Heart left ventricle (tissue), 13 donors: Measurements from ENCODE around the gene KLHL6.

Source experiments
- CTCF ChIP-seq, 12 donors: fragments of 200-600 bp; sonication (generic) in 4 of 12; IDR thresholded peaks; one replicate each; pipeline versions ENCODE4 v1.5.0 to v1.8.0; 2018 to 2022; ENCODE audit warnings: antibody characterized with exemption in 12 of 12, mild to moderate bottlenecking in 5 of 12
- POLR2A ChIP-seq, 2 donors: fragments of 450-650 bp; IDR thresholded peaks; one replicate each; pipeline ENCODE4 v1.6.1; 2017; ENCODE audit warnings: antibody characterized with exemption in 2 of 2, mild to moderate bottlenecking in 2 of 2, moderate library complexity in 2 of 2
- donor health status: ischemic (EF 13 %, LVEDD 7.1; RV severe dilation, severe dysfunction).
- donor health status: DM: no; HTN: yes; CAD: no.
- donor health status: DM: no; HTN: no; CAD: no.
- donor health status: ischemic (EF 25% LVEDD 6.9; RV normal size, moderate dysfunction).
- donor health status: ischemic (EF 25% LVEDD 5.7; RV mildly dilated, moderate dysfunction).
- donor health status: ischemic (EF 35%, LVEDD 5.7; RV mildly dilated, moderate dysfunction).
- donor health status: nonischemic (EF 11% LVEDD 7.7; RV severe dilation, severe dysfunction).
- donor health status: DM: yes; HTN: yes; CAD: no.
- donor health status: PGD.
- donor health status: ischemic (EF 29% LVEDD 5.4; RV normal size, mild dysfunction).
- donor health status: nonischemic (EF 23%, LVEDD 6.1; RV moderate dilation, normal function).

DNA sequence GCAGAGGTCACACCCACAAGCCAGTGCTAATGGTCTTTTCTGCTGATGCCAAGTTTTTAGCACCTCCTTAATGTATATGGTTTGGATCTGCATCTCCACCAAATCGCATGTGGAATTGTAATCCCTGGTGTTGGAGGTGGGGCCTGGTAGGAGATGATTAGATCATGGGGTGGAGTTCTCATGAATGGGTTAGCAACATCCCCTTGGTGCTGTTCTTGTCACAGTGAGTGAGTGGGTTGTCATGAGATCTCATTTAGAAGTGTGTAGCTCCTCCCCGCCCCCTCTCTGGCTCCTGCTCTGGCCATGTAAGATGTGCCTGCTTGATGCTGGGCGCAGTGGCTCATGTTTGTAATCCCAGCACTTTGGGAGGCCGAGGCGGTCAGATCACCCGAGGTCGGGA, 37.3 kb upstream of the KLHL6 start:
- no peak for TF ChIP-seq CTCF (IDR thresholded peaks at IDR 0.05)
- no peak for TF ChIP-seq POLR2A (IDR thresholded peaks at IDR 0.05)
